Effector memory CD8-positive, alpha-beta T cell (primary cell): Measurements from ENCODE around the gene PHAF1.

Experiments
- ATAC-seq: fragments of 150-1000 bp; cut with Tn5 transposase; replicated peaks from 2 replicates; pipeline ENCODE4 v1.10.0; 2021; ENCODE audit warnings: mild to moderate bottlenecking, moderate library complexity
- DNase-seq, 3 experiments: peaks; one replicate each; pipeline ENCODE4 v3.0.0; 2021
- H3K27ac Mint-ChIP-seq, 2 donors: one replicate each; pipeline ENCODE4 v1.8.0; 2022; ENCODE audit warnings: mild to moderate bottlenecking in 2 of 2, mixed read lengths in 2 of 2, moderate library complexity in 2 of 2
- H3K27me3 Mint-ChIP-seq, 2 donors: one replicate each; pipeline ENCODE4 v1.8.0; 2022; ENCODE audit warnings: mixed read lengths in 2 of 2
- H3K36me3 Mint-ChIP-seq: one replicate; pipeline ENCODE4 v1.8.0; 2022; ENCODE audit warnings: mild to moderate bottlenecking, moderate library complexity, mixed read lengths; ENCODE audit not compliant: insufficient read depth
- H3K4me1 Mint-ChIP-seq, 2 donors: one replicate each; pipeline ENCODE4 v1.8.0; 2022; ENCODE audit warnings: low read depth in 2 of 2, mixed read lengths in 2 of 2
- H3K4me3 Mint-ChIP-seq, 2 donors: one replicate each; pipeline ENCODE4 v1.8.0; 2022; ENCODE audit warnings: mild to moderate bottlenecking in 2 of 2, mixed read lengths in 2 of 2, moderate library complexity in 2 of 2
- H3K9me3 Mint-ChIP-seq, 2 donors: one replicate each; pipeline ENCODE4 v1.8.0; 2022; ENCODE audit warnings: mixed read lengths in 2 of 2

PHAF1 gene

GRCh38 chr16:67187175-67187890 lies 77.6 kb downstream of the PHAF1 start:
- ATAC-seq (no peak), DNase-seq (no peak)
- no peak overlapping the region for H3K27ac Mint-ChIP-seq
- peaks cover 10% of the 10 kb centered on the region for H3K36me3 Mint-ChIP-seq
- no peak overlapping the region for H3K4me3 Mint-ChIP-seq
- peaks cover 15 to 18% of the 10 kb centered on the region in 2 donors for H3K4me1 Mint-ChIP-seq
- no peaks in the 10 kb centered on the region for H3K9me3 Mint-ChIP-seq
- H3K27me3 Mint-ChIP-seq, result no peaks in the 10 kb centered on the region

GRCh38 chr16:67188323-67188722 lies 78.6 kb downstream of the PHAF1 start:
- peaks cover 23 to 28% of the 10 kb centered on the region in 2 donors for H3K4me1 Mint-ChIP-seq
- DNase-seq (no peak), ATAC-seq (no peak)
- H3K9me3 Mint-ChIP-seq, result no peaks in the 10 kb centered on the region
- H3K4me3 Mint-ChIP-seq, result no peak overlapping the region
- H3K27ac Mint-ChIP-seq, result no peak overlapping the region
- H3K36me3 Mint-ChIP-seq, result peaks cover 19% of the 10 kb centered on the region
- no peaks in the 10 kb centered on the region for H3K27me3 Mint-ChIP-seq

- no peak overlapping the region for H3K4me3 Mint-ChIP-seq
- DNase-seq, result no peak
- H3K9me3 Mint-ChIP-seq, result no peaks in the 10 kb centered on the region
- no peak overlapping the region for H3K27ac Mint-ChIP-seq
- H3K36me3 Mint-ChIP-seq, result peaks cover 22% of the 10 kb centered on the region
- peaks cover 28 to 32% of the 10 kb centered on the region in 2 donors for H3K4me1 Mint-ChIP-seq
- no peak for ATAC-seq
- H3K27me3 Mint-ChIP-seq, result no peaks in the 10 kb centered on the region
Measured at GRCh38 chr16:67188798-67189197, 79.1 kb downstream of the PHAF1 start.

GRCh38 chr16:67190041-67190440 lies 80.3 kb downstream of the PHAF1 start, which contains the start of gene EXOC3L1:
EXOC3L1 (minus strand) TSS chr16:67190136; CDS start chr16:67189676, 460 bp downstream.
- Mint-ChIP-seq H3K27ac (no peak within 1 kb of the TSS), H3K4me3 (no peak within 1 kb of the TSS), H3K9me3 (no peaks in the 10 kb centered on the region), H3K27me3 (no peaks in the 10 kb centered on the region), H3K4me1 (peaks cover 31 to 32% of the 10 kb centered on the region in 2 donors), H3K36me3 (peaks cover 28% of the 10 kb centered on the region)
- no peak for DNase-seq
- ATAC-seq, result no peak

- Mint-ChIP-seq H3K27me3 (no peaks in the 10 kb centered on the region), H3K36me3 (peaks cover 27% of the 10 kb centered on the region), H3K4me1 (peaks cover 26 to 28% of the 10 kb centered on the region in 2 donors), H3K4me3 (peak overlapping the region; percentile 84 to 89), H3K27ac (peak overlapping the region in 1 of 2 donors; percentile 94), H3K9me3 (no peaks in the 10 kb centered on the region)
- ATAC-seq (no peak), DNase-seq (no peak)
Measured at GRCh38 chr16:67190448-67191399, 81.0 kb downstream of the PHAF1 start.

GRCh38 chr16:67191411-67191994 lies 81.8 kb downstream of the PHAF1 start:
- peak overlapping the region; percentile 89 to 94 for H3K27ac Mint-ChIP-seq
- ATAC-seq (peak; percentile 3), DNase-seq (no peak)
- H3K4me3 Mint-ChIP-seq, result peak overlapping the region; percentile 84 to 89
- peaks cover 32 to 36% of the 10 kb centered on the region in 2 donors for H3K4me1 Mint-ChIP-seq
- no peaks in the 10 kb centered on the region for H3K9me3 Mint-ChIP-seq
- no peaks in the 10 kb centered on the region for H3K27me3 Mint-ChIP-seq
- peaks cover 32% of the 10 kb centered on the region for H3K36me3 Mint-ChIP-seq

GRCh38 chr16:67191995-67192681 lies 82.4 kb downstream of the PHAF1 start, which contains the start of gene E2F4:
E2F4 (plus strand) TSS chr16:67192155; CDS start chr16:67192228, 73 bp downstream.
- H3K36me3 Mint-ChIP-seq, result peaks cover 33% of the 10 kb centered on the region
- no peaks in the 10 kb centered on the region for H3K9me3 Mint-ChIP-seq
- DNase-seq (peak; percentile 83 to 85 (median 84)), ATAC-seq (peak; percentile 97)
- peak within 1 kb of the TSS; percentile 84 to 89 for H3K4me3 Mint-ChIP-seq
- peaks cover 37 to 41% of the 10 kb centered on the region in 2 donors for H3K4me1 Mint-ChIP-seq
- H3K27ac Mint-ChIP-seq, result peak within 1 kb of the TSS; percentile 89 to 94
- no peaks in the 10 kb centered on the region for H3K27me3 Mint-ChIP-seq

GRCh38 chr16:67192781-67193361 lies 83.1 kb downstream of the PHAF1 start:
- H3K36me3 Mint-ChIP-seq, result peaks cover 35% of the 10 kb centered on the region
- ATAC-seq, result peak; percentile 45

GRCh38 chr16:67193536-67193935 lies 83.8 kb downstream of the PHAF1 start:
- Mint-ChIP-seq H3K4me3 (peak overlapping the region; percentile 84 to 89), H3K36me3 (peaks cover 42% of the 10 kb centered on the region), H3K9me3 (no peaks in the 10 kb centered on the region), H3K4me1 (peaks cover 41 to 42% of the 10 kb centered on the region in 2 donors), H3K27me3 (no peaks in the 10 kb centered on the region), H3K27ac (peak overlapping the region; percentile 89 to 94)
- DNase-seq (no peak), ATAC-seq (no peak)

More at GRCh38 chr16:67192781-67193361, 83.1 kb downstream of the PHAF1 start:
- Mint-ChIP-seq H3K4me1 (peaks cover 37 to 41% of the 10 kb centered on the region in 2 donors), H3K4me3 (peak overlapping the region; percentile 84 to 89), H3K27me3 (no peaks in the 10 kb centered on the region), H3K9me3 (no peaks in the 10 kb centered on the region), H3K27ac (peak overlapping the region; percentile 89 to 94)
- no peak for DNase-seq

- peaks cover 43% of the 10 kb centered on the region for H3K36me3 Mint-ChIP-seq
- H3K9me3 Mint-ChIP-seq, result no peaks in the 10 kb centered on the region
- no peak for DNase-seq
- peak overlapping the region; percentile 89 to 94 for H3K27ac Mint-ChIP-seq
- H3K27me3 Mint-ChIP-seq, result no peaks in the 10 kb centered on the region
- ATAC-seq, result no peak
- peak overlapping the region; percentile 84 to 89 for H3K4me3 Mint-ChIP-seq
- H3K4me1 Mint-ChIP-seq, result peaks cover 41 to 42% of the 10 kb centered on the region in 2 donors
Measured at GRCh38 chr16:67194260-67194659, 84.5 kb downstream of the PHAF1 start.

- no peaks in the 10 kb centered on the region for H3K9me3 Mint-ChIP-seq
- H3K27me3 Mint-ChIP-seq, result no peaks in the 10 kb centered on the region
- H3K36me3 Mint-ChIP-seq, result peaks cover 47% of the 10 kb centered on the region
- H3K27ac Mint-ChIP-seq, result peak overlapping the region; percentile 74 to 79
- ATAC-seq (no peak), DNase-seq (no peak)
- peaks cover 41 to 42% of the 10 kb centered on the region in 2 donors for H3K4me1 Mint-ChIP-seq
- H3K4me3 Mint-ChIP-seq, result no peak overlapping the region
Measured at GRCh38 chr16:67195676-67196075, 85.9 kb downstream of the PHAF1 start.

- no peak for ATAC-seq
- Mint-ChIP-seq H3K36me3 (peaks cover 49% of the 10 kb centered on the region), H3K27me3 (no peaks in the 10 kb centered on the region), H3K27ac (peak overlapping the region; percentile 76 to 79), H3K4me3 (peak overlapping the region in 1 of 2 donors; percentile 4), H3K9me3 (no peaks in the 10 kb centered on the region), H3K4me1 (peaks cover 33 to 36% of the 10 kb centered on the region in 2 donors)
- DNase-seq, result no peak
Measured at GRCh38 chr16:67196881-67197280, 87.1 kb downstream of the PHAF1 start.
